Measurements from ENCODE around the gene RAPGEF1.
"Not testable (repeated sequence)": the region's sequence is repeated elsewhere in the genome, so short reads cannot be mapped to it uniquely, and the experiment has no call there.

RAPGEF1 gene

DNA sequence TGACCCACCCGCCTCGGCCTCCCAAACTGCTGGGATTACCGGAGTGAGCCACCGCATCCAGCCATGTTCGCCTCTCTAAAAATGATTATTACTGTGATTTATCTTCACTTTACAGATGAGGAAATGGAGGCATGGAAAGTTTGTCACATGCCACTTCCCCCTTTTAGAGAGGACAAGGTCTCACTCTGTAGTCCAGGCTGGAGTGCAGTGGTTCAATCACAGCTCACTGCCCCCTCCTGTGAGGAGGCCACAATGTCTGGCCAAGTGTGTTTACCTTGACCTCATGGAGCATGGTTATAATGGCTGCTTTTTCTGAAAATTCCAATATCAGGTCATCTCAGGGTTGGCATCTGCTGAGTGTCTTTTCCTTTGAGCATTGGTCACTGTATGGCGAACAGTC, 187.8 kb downstream of the RAPGEF1 start:
- no peaks in the 10 kb centered on the region for H3K9me3 ChIP-seq (replicated peaks; ENCODE audit: insufficient read depth, low read length)
- no peaks in the 10 kb centered on the region for H3K79me2 ChIP-seq (ENCODE audit: low read length)
- H3K4me1 ChIP-seq (ENCODE audit: low read length) = no peaks in the 10 kb centered on the region
- no peaks in the 10 kb centered on the region for H3K36me3 ChIP-seq (replicated peaks; ENCODE audit: insufficient read depth, low read length)
- no peak for DNase-seq
- no peak overlapping the region for H3K4me3 ChIP-seq (ENCODE audit: low read length)
- no peak overlapping the region for H3K4me2 ChIP-seq (ENCODE audit: low read depth, low read length)
- H3K9me2 ChIP-seq (replicated peaks; ENCODE audit: insufficient read depth, low read length) = no peaks in the 10 kb centered on the region
- no peak overlapping the region for H2AFZ ChIP-seq (ENCODE audit: low read length)
- no peaks in the 10 kb centered on the region for H4K20me1 ChIP-seq (ENCODE audit: insufficient read depth, low read length)
- no peak overlapping the region for H3K27ac ChIP-seq (ENCODE audit: low read length)
- H3K9ac ChIP-seq (ENCODE audit: low read length) = no peak overlapping the region
- TF ChIP-seq, protein P1, sequence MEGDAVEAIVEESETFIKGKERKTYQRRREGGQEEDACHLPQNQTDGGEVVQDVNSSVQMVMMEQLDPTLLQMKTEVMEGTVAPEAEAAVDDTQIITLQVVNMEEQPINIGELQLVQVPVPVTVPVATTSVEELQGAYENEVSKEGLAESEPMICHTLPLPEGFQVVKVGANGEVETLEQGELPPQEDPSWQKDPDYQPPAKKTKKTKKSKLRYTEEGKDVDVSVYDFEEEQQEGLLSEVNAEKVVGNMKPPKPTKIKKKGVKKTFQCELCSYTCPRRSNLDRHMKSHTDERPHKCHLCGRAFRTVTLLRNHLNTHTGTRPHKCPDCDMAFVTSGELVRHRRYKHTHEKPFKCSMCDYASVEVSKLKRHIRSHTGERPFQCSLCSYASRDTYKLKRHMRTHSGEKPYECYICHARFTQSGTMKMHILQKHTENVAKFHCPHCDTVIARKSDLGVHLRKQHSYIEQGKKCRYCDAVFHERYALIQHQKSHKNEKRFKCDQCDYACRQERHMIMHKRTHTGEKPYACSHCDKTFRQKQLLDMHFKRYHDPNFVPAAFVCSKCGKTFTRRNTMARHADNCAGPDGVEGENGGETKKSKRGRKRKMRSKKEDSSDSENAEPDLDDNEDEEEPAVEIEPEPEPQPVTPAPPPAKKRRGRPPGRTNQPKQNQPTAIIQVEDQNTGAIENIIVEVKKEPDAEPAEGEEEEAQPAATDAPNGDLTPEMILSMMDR (IDR thresholded peaks at IDR 0.05; ENCODE audit: low read length) = no peak
- TF ChIP-seq EZH2 (optimal IDR thresholded peaks at IDR 0.05; ENCODE audit: low read depth, low read length) = no peak
- no peak for TF ChIP-seq EZH2phosphoT487 (IDR thresholded peaks at IDR 0.05; ENCODE audit: low read length)
- no peaks in the 10 kb centered on the region for H3F3A ChIP-seq (ENCODE audit: insufficient read depth, low read length)
- no peaks in the 10 kb centered on the region; the same call in 1 of the 2 replicates for H3K27me3 ChIP-seq (replicated peaks; ENCODE audit: insufficient read depth, low read length)

DNA sequence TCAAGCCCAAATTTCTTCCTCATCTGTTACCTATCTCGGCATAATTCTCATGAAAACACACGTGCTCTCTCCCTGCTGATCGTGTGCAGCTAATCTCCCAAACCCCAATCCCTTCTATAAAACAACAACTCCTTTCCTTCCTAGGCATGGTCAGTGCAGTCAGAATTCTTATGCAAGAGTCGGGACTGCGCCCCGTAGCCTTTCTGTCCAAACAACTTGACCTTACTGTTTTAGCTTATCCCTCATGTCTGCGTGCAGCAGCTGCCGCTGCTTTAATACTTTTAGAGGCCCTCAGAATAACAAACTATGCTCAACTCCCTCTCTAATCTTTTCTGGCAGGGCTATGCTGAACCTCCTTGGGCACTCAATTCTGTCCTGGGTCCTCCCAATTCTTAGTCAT, 189.4 kb downstream of the RAPGEF1 start:
- H3K4me1 ChIP-seq (ENCODE audit: low read length) = not testable (repeated sequence)

DNA sequence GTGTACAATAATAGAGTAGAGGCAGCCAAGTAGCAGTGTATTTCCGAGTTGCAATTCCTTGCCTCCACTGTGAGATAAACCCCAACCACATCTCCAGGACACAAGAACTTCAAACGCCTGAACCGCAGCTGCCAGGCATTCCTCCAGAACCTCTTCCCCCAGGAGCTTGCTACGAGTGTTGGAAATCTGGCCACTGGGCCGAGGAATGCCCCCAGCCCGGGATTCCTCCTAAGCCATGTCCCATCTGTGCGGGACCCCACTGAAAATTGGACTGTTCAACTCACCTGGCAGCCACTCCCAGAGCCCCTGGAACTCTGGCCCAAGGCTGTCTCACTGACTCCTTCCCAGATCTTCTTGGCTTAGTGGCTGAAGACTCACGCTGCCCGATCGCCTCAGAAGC, 190.7 kb downstream of the RAPGEF1 start:
- not testable (repeated sequence) for H3K79me2 ChIP-seq (ENCODE audit: low read length); H3K27me3 ChIP-seq (replicated peaks; ENCODE audit: insufficient read depth, low read length); H3K36me3 ChIP-seq (replicated peaks; ENCODE audit: insufficient read depth, low read length); DNase-seq; H3K27ac ChIP-seq (ENCODE audit: low read length); H4K20me1 ChIP-seq (ENCODE audit: insufficient read depth, low read length); H3K4me3 ChIP-seq (ENCODE audit: low read length); H3F3A ChIP-seq (ENCODE audit: insufficient read depth, low read length); H3K9me3 ChIP-seq (replicated peaks; ENCODE audit: insufficient read depth, low read length); H3K9me2 ChIP-seq (replicated peaks; ENCODE audit: insufficient read depth, low read length); H3K9ac ChIP-seq (ENCODE audit: low read length); H3K4me1 ChIP-seq (ENCODE audit: low read length); H2AFZ ChIP-seq (ENCODE audit: low read length); H3K4me2 ChIP-seq (ENCODE audit: low read depth, low read length)

More for the DNA sequence above, 189.4 kb downstream of the RAPGEF1 start:
- H4K20me1 ChIP-seq (ENCODE audit: insufficient read depth, low read length); H3F3A ChIP-seq (ENCODE audit: insufficient read depth, low read length); H3K79me2 ChIP-seq (ENCODE audit: low read length); H3K9me3 ChIP-seq (replicated peaks; ENCODE audit: insufficient read depth, low read length); H2AFZ ChIP-seq (ENCODE audit: low read length); H3K9ac ChIP-seq (ENCODE audit: low read length); H3K27ac ChIP-seq (ENCODE audit: low read length); H3K27me3 ChIP-seq (replicated peaks; ENCODE audit: insufficient read depth, low read length); H3K4me3 ChIP-seq (ENCODE audit: low read length); DNase-seq; H3K4me2 ChIP-seq (ENCODE audit: low read depth, low read length); H3K36me3 ChIP-seq (replicated peaks; ENCODE audit: insufficient read depth, low read length); H3K9me2 ChIP-seq (replicated peaks; ENCODE audit: insufficient read depth, low read length): not testable (repeated sequence)

DNA sequence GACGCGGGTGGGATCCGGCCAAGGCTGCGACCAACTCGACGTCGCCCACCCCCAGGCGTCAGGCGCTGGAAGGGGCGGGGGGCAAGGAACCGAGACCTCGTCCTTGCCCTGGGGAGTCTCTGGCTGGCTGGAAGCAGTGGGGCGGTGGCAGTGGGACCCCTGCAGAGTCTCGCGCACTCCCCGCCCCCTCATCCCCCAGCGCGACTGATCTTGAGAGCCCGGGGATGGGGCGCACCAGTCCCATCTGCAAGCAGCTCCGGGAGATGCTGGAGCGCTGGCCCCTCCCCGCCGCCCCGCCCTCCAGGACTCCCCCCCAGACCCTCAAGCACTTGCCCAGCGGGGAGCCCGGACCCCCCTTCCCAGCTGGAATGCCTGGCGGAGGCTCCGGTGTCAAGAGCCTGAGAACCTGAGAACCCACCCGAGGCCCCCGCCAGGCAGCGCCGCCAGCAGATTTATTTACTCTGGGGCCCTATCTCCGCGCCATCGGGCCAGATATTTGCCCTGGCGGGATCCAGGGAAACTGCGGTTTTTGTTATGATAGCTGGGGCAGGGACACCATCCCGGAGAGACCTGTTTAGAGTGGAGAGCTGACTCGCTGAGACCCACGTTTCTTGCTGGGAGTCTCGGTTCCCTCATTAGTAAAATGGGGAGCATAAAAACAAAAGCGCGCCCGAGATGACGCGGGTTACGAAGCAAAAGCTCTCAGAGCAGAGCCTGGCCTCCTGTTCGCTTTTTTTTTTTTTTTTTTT, 193.4 kb downstream of the RAPGEF1 start:
- no peaks in the 10 kb centered on the region for H3F3A ChIP-seq (ENCODE audit: insufficient read depth, low read length)
- H3K79me2 ChIP-seq (ENCODE audit: low read length) = no peaks in the 10 kb centered on the region
- no peak for DNase-seq
- H3K36me3 ChIP-seq (replicated peaks; ENCODE audit: insufficient read depth, low read length) = no peaks in the 10 kb centered on the region
- H3K4me2 ChIP-seq (ENCODE audit: low read depth, low read length) = no peak overlapping the region
- no peaks in the 10 kb centered on the region for H3K9me3 ChIP-seq (replicated peaks; ENCODE audit: insufficient read depth, low read length)
- no peak overlapping the region for H2AFZ ChIP-seq (ENCODE audit: low read length)
- no peaks in the 10 kb centered on the region for H3K9me2 ChIP-seq (replicated peaks; ENCODE audit: insufficient read depth, low read length)
- TF ChIP-seq EZH2phosphoT487 (IDR thresholded peaks at IDR 0.05; ENCODE audit: low read length) (no peak), EZH2 (optimal IDR thresholded peaks at IDR 0.05; ENCODE audit: low read depth, low read length) (no peak)
- TF ChIP-seq, protein P1 (IDR thresholded peaks at IDR 0.05; ENCODE audit: low read length) = no peak
- H3K9ac ChIP-seq (ENCODE audit: low read length) = no peak overlapping the region
- H4K20me1 ChIP-seq (ENCODE audit: insufficient read depth, low read length) = no peaks in the 10 kb centered on the region
- no peak overlapping the region for H3K4me3 ChIP-seq (ENCODE audit: low read length)
- H3K27ac ChIP-seq (ENCODE audit: low read length) = no peak overlapping the region
- H3K4me1 ChIP-seq (ENCODE audit: low read length) = no peaks in the 10 kb centered on the region
- no peaks in the 10 kb centered on the region; the same call in 1 of the 2 replicates for H3K27me3 ChIP-seq (replicated peaks; ENCODE audit: insufficient read depth, low read length)
